ENCODE data around the gene RABIF. TPM values are rescaled to one million over a fixed set of nuclear protein-coding genes. Genes with fewer than 3 reads are reported as not detected.
"Not testable (repeated sequence)": the region's sequence is repeated elsewhere in the genome, so short reads cannot be mapped to it uniquely, and the experiment has no call there.

RABIF gene
- total RNA-seq, 1 donor from 2014 or later: 11.1 TPM

- Mint-ChIP-seq H3K9me3 (ENCODE audit: unreplicated experiment) (no peaks in the 10 kb centered on the region), H3K4me3 (ENCODE audit: unreplicated experiment) (no peak overlapping the region), H3K27me3 (ENCODE audit: low read depth, unreplicated experiment) (no peaks in the 10 kb centered on the region), H3K4me1 (ENCODE audit: low read depth, unreplicated experiment) (no peaks in the 10 kb centered on the region), H3K27ac (ENCODE audit: unreplicated experiment) (no peak overlapping the region), H3K36me3 (ENCODE audit: low read depth, unreplicated experiment) (peaks cover 5% of the 10 kb centered on the region)
- Histone ChIP-seq H4K20me1 (ENCODE audit: insufficient read depth, low read length) (no peaks in the 10 kb centered on the region), H3K4me1 (ENCODE audit: insufficient read depth, low read length) (no peaks in the 10 kb centered on the region), H3K9ac (ENCODE audit: low read length) (no peak overlapping the region), H3K27me3 (ENCODE audit: insufficient read depth, low read length) (no peaks in the 10 kb centered on the region), H3K27ac (ENCODE audit: low read depth, low read length) (no peak overlapping the region), H2AFZ (ENCODE audit: low read depth, low read length) (no peak overlapping the region), H3K4me2 (ENCODE audit: low read length) (no peak overlapping the region), H3K79me2 (ENCODE audit: insufficient read depth, low read length) (no peaks in the 10 kb centered on the region), H3K9me3 (ENCODE audit: insufficient read depth, low read depth, low read length) (no peaks in the 10 kb centered on the region), H3K4me3 (ENCODE audit: insufficient read depth, low read depth, low read length) (no peak overlapping the region), H3K36me3 (ENCODE audit: insufficient read depth, low read length) (peaks cover 49% of the 10 kb centered on the region)
- TF ChIP-seq EZH2 (IDR thresholded peaks at IDR 0.05; ENCODE audit: insufficient read depth, low read length) (no peak), CTCF (IDR thresholded peaks at IDR 0.05; ENCODE audit: insufficient read depth, low read depth, low read length) (no peak)
- DNase-seq (ENCODE audit: low read depth) (no peak), FAIRE-seq (no peak)
Measured at GRCh38 chr1:202915146-202915545, 26.2 kb upstream of the RABIF start.

GRCh38 chr1:202912476-202912875, 23.5 kb upstream of the RABIF start:
- H3K4me1 Mint-ChIP-seq (ENCODE audit: low read depth, unreplicated experiment); H3K27ac Mint-ChIP-seq (ENCODE audit: unreplicated experiment); DNase-seq (ENCODE audit: low read depth); H2AFZ ChIP-seq (ENCODE audit: low read depth, low read length); H3K27ac ChIP-seq (ENCODE audit: low read depth, low read length); H3K4me3 Mint-ChIP-seq (ENCODE audit: unreplicated experiment); H3K36me3 Mint-ChIP-seq (ENCODE audit: low read depth, unreplicated experiment); H3K27me3 ChIP-seq (ENCODE audit: insufficient read depth, low read length); H3K27me3 Mint-ChIP-seq (ENCODE audit: low read depth, unreplicated experiment); FAIRE-seq; H3K79me2 ChIP-seq (ENCODE audit: insufficient read depth, low read length); H3K4me3 ChIP-seq (ENCODE audit: insufficient read depth, low read depth, low read length); H3K9me3 Mint-ChIP-seq (ENCODE audit: unreplicated experiment); H3K9ac ChIP-seq (ENCODE audit: low read length); H3K4me1 ChIP-seq (ENCODE audit: insufficient read depth, low read length); H3K9me3 ChIP-seq (ENCODE audit: insufficient read depth, low read depth, low read length); H3K4me2 ChIP-seq (ENCODE audit: low read length); H4K20me1 ChIP-seq (ENCODE audit: insufficient read depth, low read length): not testable (repeated sequence)
- peaks cover 51% of the 10 kb centered on the region for H3K36me3 ChIP-seq (ENCODE audit: insufficient read depth, low read length)

- Histone ChIP-seq H3K4me3 (ENCODE audit: insufficient read depth, low read depth, low read length) (no peak overlapping the region), H3K4me1 (ENCODE audit: insufficient read depth, low read length) (no peaks in the 10 kb centered on the region), H3K79me2 (ENCODE audit: insufficient read depth, low read length) (no peaks in the 10 kb centered on the region), H3K27ac (ENCODE audit: low read depth, low read length) (no peak overlapping the region), H3K9me3 (ENCODE audit: insufficient read depth, low read depth, low read length) (no peaks in the 10 kb centered on the region), H3K27me3 (ENCODE audit: insufficient read depth, low read length) (no peaks in the 10 kb centered on the region), H3K9ac (ENCODE audit: low read length) (no peak overlapping the region), H3K36me3 (ENCODE audit: insufficient read depth, low read length) (peaks cover 39% of the 10 kb centered on the region), H4K20me1 (ENCODE audit: insufficient read depth, low read length) (no peaks in the 10 kb centered on the region), H2AFZ (ENCODE audit: low read depth, low read length) (no peak overlapping the region), H3K4me2 (ENCODE audit: low read length) (no peak overlapping the region)
- H3K27me3 Mint-ChIP-seq (ENCODE audit: low read depth, unreplicated experiment): no peaks in the 10 kb centered on the region
- no peak for DNase-seq (ENCODE audit: low read depth)
- FAIRE-seq: no peak
- no peak overlapping the region for H3K4me3 Mint-ChIP-seq (ENCODE audit: unreplicated experiment)
- H3K4me1 Mint-ChIP-seq (ENCODE audit: low read depth, unreplicated experiment): no peaks in the 10 kb centered on the region
- no peaks in the 10 kb centered on the region for H3K9me3 Mint-ChIP-seq (ENCODE audit: unreplicated experiment)
- no peak for TF ChIP-seq CTCF (IDR thresholded peaks at IDR 0.05; ENCODE audit: insufficient read depth, low read depth, low read length)
- TF ChIP-seq EZH2 (IDR thresholded peaks at IDR 0.05; ENCODE audit: insufficient read depth, low read length): no peak
- H3K36me3 Mint-ChIP-seq (ENCODE audit: low read depth, unreplicated experiment): peaks cover 5% of the 10 kb centered on the region
- no peak overlapping the region for H3K27ac Mint-ChIP-seq (ENCODE audit: unreplicated experiment)
Measured at GRCh38 chr1:202909494-202909893, 20.5 kb upstream of the RABIF start.
